ENCODE results near the gene TAAR1.
"Not testable (repeated sequence)": the region's sequence is repeated elsewhere in the genome, so short reads cannot be mapped to it uniquely, and the experiment has no call there.

The TAAR1 gene

DNA sequence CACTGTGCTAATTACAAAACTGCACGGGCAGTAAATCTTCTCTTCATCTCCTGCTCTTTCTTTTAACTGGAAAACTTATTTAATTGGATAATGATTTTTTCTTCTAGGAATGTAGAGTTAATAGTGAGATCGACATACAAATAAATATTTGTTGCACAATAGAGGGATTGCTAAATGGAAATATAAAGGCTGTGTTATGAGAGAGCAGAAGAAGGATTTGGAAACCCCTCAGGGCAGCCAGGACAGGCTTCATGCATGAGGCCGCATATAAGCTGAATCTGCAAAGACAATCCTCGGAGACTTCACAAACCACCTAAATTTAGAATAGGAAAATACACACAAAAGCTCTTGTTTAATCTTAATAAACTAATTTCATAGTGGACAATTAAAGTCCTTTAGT is 2.9 kb upstream of the TAAR1 start:
- no peaks in the 10 kb centered on the region for H3K36me3 ChIP-seq
- no peak overlapping the region for H3K27ac ChIP-seq
- DNase-seq = no peak
- no peak overlapping the region for H3K4me3 ChIP-seq (ENCODE audit: low read depth, low read length)
- H3K27me3 ChIP-seq (ENCODE audit: insufficient read depth, low read depth, severe bottlenecking) = peaks cover 40% of the 10 kb centered on the region
- TF ChIP-seq, protein P1, sequence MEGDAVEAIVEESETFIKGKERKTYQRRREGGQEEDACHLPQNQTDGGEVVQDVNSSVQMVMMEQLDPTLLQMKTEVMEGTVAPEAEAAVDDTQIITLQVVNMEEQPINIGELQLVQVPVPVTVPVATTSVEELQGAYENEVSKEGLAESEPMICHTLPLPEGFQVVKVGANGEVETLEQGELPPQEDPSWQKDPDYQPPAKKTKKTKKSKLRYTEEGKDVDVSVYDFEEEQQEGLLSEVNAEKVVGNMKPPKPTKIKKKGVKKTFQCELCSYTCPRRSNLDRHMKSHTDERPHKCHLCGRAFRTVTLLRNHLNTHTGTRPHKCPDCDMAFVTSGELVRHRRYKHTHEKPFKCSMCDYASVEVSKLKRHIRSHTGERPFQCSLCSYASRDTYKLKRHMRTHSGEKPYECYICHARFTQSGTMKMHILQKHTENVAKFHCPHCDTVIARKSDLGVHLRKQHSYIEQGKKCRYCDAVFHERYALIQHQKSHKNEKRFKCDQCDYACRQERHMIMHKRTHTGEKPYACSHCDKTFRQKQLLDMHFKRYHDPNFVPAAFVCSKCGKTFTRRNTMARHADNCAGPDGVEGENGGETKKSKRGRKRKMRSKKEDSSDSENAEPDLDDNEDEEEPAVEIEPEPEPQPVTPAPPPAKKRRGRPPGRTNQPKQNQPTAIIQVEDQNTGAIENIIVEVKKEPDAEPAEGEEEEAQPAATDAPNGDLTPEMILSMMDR (IDR thresholded peaks at IDR 0.05; ENCODE audit: low read depth, low read length) = no peak
- H3K9me3 ChIP-seq (ENCODE audit: severe bottlenecking) = no peaks in the 10 kb centered on the region

DNA sequence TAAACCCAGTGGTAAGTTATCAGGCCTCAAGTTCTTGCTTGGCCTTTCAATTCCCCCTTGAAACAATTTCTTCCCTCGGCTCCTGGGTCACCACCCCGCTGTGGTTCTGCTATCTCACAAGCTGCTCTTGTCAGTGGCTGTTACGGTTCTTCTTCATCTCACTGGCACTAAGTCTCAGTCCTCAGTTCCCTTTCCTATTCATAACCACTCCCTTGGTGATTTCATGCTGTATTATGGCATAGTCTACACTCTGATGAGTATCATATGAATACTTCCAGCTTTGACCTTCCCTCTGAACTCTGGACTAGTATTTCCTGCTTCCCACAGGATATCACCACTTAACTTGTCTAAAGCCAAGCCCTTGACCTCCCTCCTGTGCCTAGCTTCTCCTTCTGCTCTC is 7.9 kb downstream of the TAAR1 start:
- H3K4me3 ChIP-seq (ENCODE audit: low read depth, low read length) = no peak overlapping the region
- TF ChIP-seq, protein P1 (IDR thresholded peaks at IDR 0.05; ENCODE audit: low read depth, low read length) = no peak
- no peak for DNase-seq
- no peaks in the 10 kb centered on the region for H3K9me3 ChIP-seq (ENCODE audit: severe bottlenecking)
- no peak overlapping the region for H3K27ac ChIP-seq
- H3K36me3 ChIP-seq = no peaks in the 10 kb centered on the region
- H3K27me3 ChIP-seq (ENCODE audit: insufficient read depth, low read depth, severe bottlenecking) = peaks cover 73% of the 10 kb centered on the region

DNA sequence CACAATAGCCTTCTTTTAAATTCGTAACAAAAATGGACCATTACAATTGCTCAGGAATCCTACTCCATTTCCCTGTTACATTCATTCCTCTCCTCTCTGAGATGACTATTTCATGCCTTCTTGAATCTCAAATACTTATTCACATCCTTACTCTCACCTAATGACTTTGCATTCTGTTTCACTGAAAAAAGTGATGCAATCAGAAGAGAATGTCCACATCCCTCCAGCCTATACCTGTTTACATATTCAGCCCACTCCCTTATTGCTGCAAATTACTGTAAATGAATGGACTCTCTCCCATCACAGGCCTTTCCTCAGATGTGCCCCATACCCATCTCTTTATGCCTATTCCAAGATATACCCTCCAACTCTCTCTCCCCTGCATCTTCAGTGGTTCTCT is 8.6 kb downstream of the TAAR1 start:
- Histone ChIP-seq H3K36me3 (no peaks in the 10 kb centered on the region), H3K9me3 (ENCODE audit: severe bottlenecking) (no peaks in the 10 kb centered on the region), H3K4me3 (ENCODE audit: low read depth, low read length) (no peak overlapping the region), H3K27me3 (ENCODE audit: insufficient read depth, low read depth, severe bottlenecking) (peaks cover 73% of the 10 kb centered on the region), H3K27ac (no peak overlapping the region)
- TF ChIP-seq, protein P1 (IDR thresholded peaks at IDR 0.05; ENCODE audit: low read depth, low read length) = no peak
- no peak for DNase-seq

DNA sequence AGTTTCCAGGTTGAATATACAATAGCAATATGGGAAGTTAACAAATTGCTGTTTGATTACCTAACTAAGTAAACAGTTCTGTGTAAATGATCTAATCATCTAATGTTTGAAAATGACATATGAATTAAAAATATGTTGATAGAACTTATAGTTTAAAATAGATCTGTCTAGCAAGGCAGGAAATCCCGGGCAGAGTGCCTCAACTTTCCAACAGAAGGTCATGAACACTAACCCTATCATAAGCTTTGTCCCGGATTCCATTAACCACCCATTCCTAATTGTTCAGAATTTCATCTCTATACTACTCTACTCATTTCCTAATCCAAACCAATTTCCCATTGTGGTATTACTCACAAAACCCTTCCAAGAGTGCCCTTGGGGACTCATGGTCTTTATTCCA is 10.2 kb downstream of the TAAR1 start:
- H3K9me3 ChIP-seq (ENCODE audit: severe bottlenecking) = no peaks in the 10 kb centered on the region
- DNase-seq = no peak
- H3K4me3 ChIP-seq (ENCODE audit: low read depth, low read length) = no peak overlapping the region
- TF ChIP-seq, protein P1 (IDR thresholded peaks at IDR 0.05; ENCODE audit: low read depth, low read length) = no peak
- no peaks in the 10 kb centered on the region for H3K36me3 ChIP-seq
- peaks cover 64% of the 10 kb centered on the region for H3K27me3 ChIP-seq (ENCODE audit: insufficient read depth, low read depth, severe bottlenecking)
- H3K27ac ChIP-seq = no peak overlapping the region

DNA sequence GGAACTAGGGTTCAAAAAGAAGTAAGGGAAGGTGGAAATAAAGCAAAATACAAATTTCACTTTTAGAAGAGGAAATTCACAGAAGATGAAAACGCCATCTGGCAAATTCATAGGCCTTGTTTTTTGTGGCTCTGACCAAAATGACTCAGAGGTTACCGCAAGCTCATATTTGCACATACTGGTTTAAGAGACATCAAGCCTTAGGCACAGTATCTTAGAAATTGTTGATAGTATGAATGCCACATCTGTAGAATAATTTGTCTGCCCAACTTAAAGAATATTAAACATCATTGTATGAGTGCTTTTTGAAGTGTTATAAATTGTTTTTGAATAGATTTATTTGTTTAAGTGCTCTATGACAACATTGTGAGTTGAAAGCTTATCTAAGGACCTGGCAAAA is 10.6 kb downstream of the TAAR1 start:
- TF ChIP-seq, protein P1 (IDR thresholded peaks at IDR 0.05; ENCODE audit: low read depth, low read length) = no peak
- DNase-seq = no peak
- Histone ChIP-seq H3K4me3 (ENCODE audit: low read depth, low read length) (no peak overlapping the region), H3K27ac (no peak overlapping the region), H3K9me3 (ENCODE audit: severe bottlenecking) (no peaks in the 10 kb centered on the region), H3K36me3 (no peaks in the 10 kb centered on the region), H3K27me3 (ENCODE audit: insufficient read depth, low read depth, severe bottlenecking) (peaks cover 65% of the 10 kb centered on the region)

DNA sequence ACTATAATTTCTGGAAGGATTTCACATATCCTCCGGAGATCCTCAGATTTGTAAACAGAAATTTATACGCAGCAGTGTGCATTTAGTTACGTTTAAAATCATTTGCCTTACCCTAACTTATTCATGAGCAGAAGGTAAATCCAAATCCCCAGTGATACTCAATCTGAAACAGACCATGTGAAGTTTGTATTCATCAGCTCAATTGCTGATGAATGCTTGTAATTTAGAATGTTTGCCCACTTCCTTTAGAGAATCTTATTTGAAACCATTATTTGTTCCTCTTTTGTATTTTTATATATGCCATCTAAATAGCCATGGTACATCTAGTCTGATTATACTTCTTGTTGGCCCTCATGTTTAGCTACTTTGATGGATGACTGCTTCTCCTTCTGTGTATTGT is 15.4 kb downstream of the TAAR1 start:
- H3K27ac ChIP-seq = no peak overlapping the region
- no peaks in the 10 kb centered on the region for H3K36me3 ChIP-seq
- no peaks in the 10 kb centered on the region for H3K9me3 ChIP-seq (ENCODE audit: severe bottlenecking)
- H3K4me3 ChIP-seq (ENCODE audit: low read depth, low read length) = no peak overlapping the region
- TF ChIP-seq, protein P1 (IDR thresholded peaks at IDR 0.05; ENCODE audit: low read depth, low read length) = no peak
- peaks cover 45% of the 10 kb centered on the region for H3K27me3 ChIP-seq (ENCODE audit: insufficient read depth, low read depth, severe bottlenecking)
- DNase-seq = no peak

DNA sequence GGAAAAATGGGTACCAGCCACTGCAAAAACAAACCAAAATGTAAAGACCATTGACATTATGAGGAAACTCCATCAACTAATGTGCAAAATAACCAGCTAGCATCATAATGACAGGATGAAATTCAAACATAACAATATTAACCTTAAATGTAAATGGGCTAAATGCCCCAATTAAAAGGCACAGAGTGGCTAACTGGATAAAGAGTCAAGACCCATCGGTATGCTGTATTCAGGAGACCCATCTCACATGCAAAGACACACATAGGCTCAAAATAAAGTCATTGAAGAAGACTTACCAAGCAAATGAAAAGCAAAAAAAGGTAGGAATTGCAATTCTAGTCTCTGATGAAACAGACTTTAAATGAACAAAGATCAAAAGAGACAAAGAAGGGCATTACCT is 21.8 kb downstream of the TAAR1 start:
- peaks cover 36% of the 10 kb centered on the region for H3K27me3 ChIP-seq (ENCODE audit: insufficient read depth, low read depth, severe bottlenecking)
- not testable (repeated sequence) for DNase-seq; H3K9me3 ChIP-seq (ENCODE audit: severe bottlenecking); H3K27ac ChIP-seq; H3K4me3 ChIP-seq (ENCODE audit: low read depth, low read length); H3K36me3 ChIP-seq

DNA sequence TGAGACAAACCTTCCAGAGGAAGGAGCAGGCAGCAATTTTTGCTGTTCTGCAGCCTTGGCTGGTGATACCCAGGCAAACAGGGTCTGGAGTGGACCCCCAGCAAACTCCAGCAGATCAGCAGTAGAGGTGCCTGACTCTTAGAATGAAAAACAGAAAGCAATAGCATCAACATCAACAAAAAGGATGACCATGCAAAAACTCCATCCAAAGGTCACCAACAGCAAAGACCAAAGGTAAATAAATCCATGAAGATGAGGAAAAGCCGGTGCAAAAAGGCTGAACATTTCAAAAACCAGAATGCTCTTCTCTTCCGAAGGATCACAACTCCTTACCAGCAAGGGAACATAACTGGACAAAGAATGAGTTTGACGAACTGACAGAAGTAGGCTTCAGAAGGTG is 23.1 kb downstream of the TAAR1 start:
- not testable (repeated sequence) for H3K4me3 ChIP-seq (ENCODE audit: low read depth, low read length); H3K36me3 ChIP-seq; DNase-seq; H3K27ac ChIP-seq; H3K9me3 ChIP-seq (ENCODE audit: severe bottlenecking)
- peaks cover 31% of the 10 kb centered on the region for H3K27me3 ChIP-seq (ENCODE audit: insufficient read depth, low read depth, severe bottlenecking)

DNA sequence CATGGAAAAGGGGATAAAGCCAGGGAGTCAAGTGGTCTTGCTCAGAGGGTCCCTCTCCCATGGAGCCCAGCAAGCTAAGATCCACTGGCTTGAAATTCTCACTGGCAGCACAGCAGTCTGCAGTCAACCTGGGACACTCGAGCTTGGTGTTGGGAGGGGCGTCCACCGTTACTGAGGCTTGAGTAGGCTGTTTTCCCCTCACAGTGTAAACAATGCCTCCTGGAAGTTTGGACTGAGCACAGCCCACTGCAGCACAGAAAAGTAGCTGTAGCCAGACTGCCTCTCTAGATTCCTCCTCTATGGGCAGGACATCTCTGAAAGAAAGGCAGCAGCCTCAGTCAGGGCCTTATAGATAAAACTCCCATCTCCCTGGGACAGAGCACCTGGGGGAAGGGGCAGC is 23.7 kb downstream of the TAAR1 start:
- not testable (repeated sequence) for H3K36me3 ChIP-seq; H3K27ac ChIP-seq; H3K4me3 ChIP-seq (ENCODE audit: low read depth, low read length); H3K9me3 ChIP-seq (ENCODE audit: severe bottlenecking); DNase-seq
- peaks cover 31% of the 10 kb centered on the region for H3K27me3 ChIP-seq (ENCODE audit: insufficient read depth, low read depth, severe bottlenecking)

Measured in WERI-Rb-1 (cell line).